Activated CD4-positive, alpha-beta T cell treated with anti-CD3 and anti-CD28 coated beads, Interleukin-2, amount 50 U/mL, for 4 hours (primary cell): ENCODE data around the gene RMND1.
"Not testable (repeated sequence)": the region's sequence is repeated elsewhere in the genome, so short reads cannot be mapped to it uniquely, and the experiment has no call there.

ENCODE experiments used
- DNase-seq, 2 experiments: peaks; one replicate each; pipeline ENCODE4 v3.0.0-alpha.2; 2020

RMND1 gene

GRCh38 chr6:151451417-151451949 is 443 bp downstream of the RMND1 start:
- no peak for DNase-seq

- not testable (repeated sequence) for DNase-seq
Observed at GRCh38 chr6:151450928-151451327, 998 bp downstream of the RMND1 start.

- DNase-seq: no peak
Observed at GRCh38 chr6:151448623-151449022, 3.3 kb downstream of the RMND1 start.

GRCh38 chr6:151447237-151447636 is 4.7 kb downstream of the RMND1 start:
- no peak for DNase-seq

DNA sequence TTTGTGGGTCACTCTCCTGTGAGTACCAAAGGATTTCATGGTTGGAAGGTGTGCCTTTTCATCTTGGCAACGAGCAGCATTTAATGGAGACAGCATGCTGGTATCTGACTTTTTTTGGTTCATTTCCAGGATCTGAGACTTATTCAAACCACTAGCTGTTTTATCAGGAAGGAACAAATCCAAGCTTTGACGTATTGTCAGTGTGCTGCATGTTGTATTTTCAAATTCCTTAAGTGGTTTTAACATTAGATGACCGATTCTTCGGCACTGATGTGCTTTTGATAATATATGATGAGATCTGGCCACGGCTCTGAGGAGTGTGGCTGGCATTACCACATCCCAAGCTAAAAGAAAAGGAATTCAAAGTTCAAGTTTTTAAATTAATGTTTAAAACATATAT is 6.4 kb downstream of the RMND1 start:
- no peak for DNase-seq

DNA sequence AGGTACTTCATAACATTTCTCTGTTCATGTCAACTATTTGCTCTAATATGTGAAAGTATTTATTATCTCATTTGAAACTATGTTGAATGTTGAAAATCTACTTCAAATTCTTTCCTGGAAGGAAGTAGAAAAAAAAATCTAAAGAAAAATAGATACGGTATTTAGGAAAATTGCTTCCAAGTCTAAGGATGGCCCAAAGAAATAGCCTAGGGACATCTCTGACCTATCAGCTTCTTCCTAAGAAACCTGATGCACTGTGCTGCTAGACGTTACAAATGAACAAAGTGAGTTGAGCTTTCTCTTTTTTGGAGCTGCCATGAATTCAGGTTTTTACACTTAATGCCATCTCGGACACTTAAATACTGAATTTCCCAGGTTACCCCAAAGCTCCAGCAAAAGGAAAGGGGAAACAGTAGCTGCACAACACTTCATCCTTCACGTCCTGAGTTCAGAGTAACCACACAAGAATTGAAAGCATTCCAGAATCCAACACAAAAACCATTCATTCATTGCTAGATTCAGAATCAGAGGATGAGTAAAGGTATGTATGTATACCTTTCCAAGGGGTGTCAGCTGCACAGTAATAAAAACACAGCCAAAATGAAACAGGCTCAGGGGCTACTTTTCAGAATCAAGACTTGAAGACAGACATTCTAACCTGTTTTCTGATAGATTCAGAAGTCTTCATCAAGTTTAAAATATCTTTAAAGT is 7.9 kb downstream of the RMND1 start:
- no peak for DNase-seq

GRCh38 chr6:151443454-151443853 is 8.5 kb downstream of the RMND1 start:
- DNase-seq: no peak

DNA sequence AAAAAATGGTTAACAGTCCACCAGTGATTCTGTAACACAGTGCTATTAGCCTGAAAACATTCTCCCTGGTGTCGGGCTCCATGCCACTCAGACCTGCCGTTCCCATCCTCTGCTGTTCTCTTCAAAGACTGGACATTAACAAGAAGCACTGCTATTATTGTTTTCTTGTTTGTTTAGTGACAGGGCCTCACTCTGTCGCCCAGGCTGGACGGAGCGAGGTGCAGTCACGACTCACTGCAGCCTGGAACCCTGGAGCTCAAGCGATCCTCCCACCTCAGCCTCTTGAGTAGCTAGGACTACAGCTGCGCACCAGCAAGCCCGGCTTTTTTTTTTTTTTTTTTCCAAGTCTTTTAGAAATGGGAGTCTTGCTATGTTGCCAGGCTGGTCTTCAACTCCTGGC is 9.6 kb downstream of the RMND1 start:
- DNase-seq: no peak

DNA sequence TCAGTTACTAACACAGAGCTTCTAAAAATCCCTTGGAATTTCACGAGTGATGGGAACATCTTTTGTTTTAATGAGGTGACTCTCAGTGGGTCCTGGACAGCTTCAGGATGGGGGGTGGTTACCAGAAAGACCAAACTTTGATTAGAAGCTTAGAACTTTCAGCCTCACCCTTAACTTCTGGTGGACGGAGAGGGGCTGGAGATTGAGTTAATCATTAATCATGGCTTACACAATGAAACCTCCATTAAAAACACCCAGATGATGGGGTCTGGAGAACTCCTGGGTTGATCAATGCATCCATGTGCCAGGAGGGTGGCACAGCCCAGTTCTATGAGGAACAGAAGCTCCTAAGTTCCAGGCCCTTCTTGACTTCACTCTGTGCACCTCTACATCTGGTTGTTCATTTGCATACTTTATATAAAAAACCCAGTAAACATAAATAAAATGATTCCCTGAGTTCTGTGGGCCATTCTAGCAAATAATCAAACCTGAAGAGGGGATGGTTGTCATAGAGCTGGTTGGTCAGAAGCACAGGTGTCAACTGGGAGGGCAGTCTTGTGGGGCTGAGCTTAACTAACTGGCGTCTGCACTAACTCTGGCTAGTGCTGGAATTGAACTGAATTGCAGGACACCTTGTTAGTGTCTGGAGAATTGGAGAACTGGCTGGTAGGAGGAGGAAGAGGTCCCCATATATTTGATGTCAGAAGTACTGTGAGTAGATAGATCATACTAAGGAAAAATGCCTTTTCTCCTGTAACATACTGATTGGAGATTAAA is 10.3 kb downstream of the RMND1 start:
- no peak for DNase-seq

DNA sequence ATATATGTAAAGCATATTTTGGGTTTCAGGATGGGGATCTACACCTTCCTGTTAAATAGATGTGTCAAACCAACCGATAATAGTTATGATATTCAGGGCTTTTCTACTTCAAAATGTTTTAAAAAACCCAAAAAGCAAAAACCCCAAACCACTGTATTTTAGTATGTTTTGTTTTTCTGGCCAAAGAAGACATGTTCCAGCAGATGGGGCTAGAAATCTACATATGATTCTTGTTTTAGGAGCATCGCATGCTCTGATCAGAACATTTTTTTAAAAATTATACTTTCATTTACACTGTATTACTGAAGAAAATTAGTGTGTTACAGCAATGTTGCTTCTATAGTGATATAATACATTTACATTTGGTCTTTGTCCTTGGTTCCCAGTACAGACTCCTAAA is 11.0 kb downstream of the RMND1 start:
- no peak for DNase-seq

GRCh38 chr6:151440498-151440897 is 11.4 kb downstream of the RMND1 start:
- no peak for DNase-seq

- no peak for DNase-seq
Observed at GRCh38 chr6:151437401-151437800, 14.5 kb downstream of the RMND1 start.

GRCh38 chr6:151436802-151437201 is 15.1 kb downstream of the RMND1 start:
- DNase-seq: no peak

DNA sequence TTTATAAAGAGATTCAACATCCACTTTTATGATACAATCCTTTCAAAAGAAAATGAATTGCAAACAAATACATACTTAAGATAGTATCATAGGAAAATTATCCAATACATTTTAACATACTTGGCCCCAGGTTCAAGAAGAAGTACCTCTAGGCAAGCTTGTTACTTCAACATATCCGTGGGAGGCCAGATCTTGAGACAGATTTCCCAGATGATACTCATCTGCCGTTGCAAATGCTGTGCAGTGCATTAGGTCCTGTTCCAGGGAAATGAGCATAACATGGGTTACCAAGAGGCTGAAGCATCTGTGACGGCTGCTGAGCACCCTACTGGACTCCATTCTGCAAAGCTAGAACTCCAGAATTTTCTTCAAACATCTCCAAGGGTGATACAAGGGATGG is 15.6 kb downstream of the RMND1 start:
- no peak for DNase-seq

DNA sequence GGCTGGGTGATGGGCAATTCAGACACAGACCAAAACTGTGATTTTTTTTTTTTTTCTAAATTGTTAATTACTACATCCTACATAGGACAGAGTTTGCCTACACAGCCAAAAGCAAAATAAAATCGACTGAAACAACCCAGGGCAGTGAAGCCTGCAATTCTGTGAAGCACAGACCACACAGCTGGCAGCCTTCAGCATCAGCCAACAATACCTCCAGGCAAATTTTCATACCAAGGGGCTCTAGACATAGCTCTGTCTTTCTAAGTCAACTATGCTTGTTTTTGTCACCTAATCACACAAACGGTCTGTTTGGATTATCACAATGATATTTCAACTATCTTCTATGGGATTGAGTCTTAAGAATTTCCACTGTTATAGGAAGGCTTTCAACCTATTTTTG is 17.6 kb downstream of the RMND1 start:
- DNase-seq: no peak

- DNase-seq: no peak
Observed at GRCh38 chr6:151432651-151433050, 19.3 kb downstream of the RMND1 start.

DNA sequence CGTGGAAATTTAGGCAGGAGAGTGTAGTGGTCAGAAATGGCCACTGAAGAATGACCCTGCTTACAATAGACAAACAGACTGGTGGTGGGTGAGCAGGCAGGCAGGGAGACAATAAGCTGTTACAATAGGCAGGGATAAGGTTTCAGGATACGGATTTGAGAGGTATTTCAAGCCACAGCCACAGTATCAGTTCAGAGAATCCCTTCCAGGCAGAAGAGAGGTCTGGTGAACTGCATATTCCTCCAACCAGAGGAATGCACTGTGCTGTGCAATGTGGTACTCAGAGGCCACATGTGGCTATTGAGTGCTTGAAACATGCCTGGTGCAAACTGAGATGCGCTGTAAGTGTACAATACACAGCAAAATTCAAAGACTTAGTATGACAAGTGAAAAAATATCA is 20.6 kb downstream of the RMND1 start:
- DNase-seq: no peak

- no peak for DNase-seq
Observed at GRCh38 chr6:151430886-151431285, 21.0 kb downstream of the RMND1 start.

GRCh38 chr6:151428093-151428735 is 23.7 kb downstream of the RMND1 start:
- DNase-seq: no peak

GRCh38 chr6:151425561-151425960 is 26.4 kb downstream of the RMND1 start:
- no peak for DNase-seq

DNA sequence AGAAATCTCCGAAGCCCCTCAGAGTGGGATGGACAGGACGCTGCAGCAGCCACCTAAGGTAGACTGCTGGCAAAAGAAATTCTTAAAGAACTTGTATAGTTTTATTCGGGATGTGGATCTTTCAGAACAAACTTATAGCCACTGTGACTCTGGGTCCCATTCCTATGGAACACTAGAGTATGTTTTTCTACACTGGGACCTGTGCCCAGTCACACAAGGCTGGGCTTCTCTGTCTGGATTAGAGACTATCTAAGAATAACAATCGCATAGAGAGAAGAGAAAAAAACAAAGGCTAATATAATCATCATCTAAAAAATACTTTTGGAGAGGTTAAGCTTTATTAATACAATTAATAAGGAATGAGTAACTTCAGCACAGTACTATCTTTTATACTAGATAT is 28.9 kb downstream of the RMND1 start:
- DNase-seq: no peak

GRCh38 chr6:151417477-151417876 is 34.4 kb downstream of the RMND1 start:
- DNase-seq: no peak

DNA sequence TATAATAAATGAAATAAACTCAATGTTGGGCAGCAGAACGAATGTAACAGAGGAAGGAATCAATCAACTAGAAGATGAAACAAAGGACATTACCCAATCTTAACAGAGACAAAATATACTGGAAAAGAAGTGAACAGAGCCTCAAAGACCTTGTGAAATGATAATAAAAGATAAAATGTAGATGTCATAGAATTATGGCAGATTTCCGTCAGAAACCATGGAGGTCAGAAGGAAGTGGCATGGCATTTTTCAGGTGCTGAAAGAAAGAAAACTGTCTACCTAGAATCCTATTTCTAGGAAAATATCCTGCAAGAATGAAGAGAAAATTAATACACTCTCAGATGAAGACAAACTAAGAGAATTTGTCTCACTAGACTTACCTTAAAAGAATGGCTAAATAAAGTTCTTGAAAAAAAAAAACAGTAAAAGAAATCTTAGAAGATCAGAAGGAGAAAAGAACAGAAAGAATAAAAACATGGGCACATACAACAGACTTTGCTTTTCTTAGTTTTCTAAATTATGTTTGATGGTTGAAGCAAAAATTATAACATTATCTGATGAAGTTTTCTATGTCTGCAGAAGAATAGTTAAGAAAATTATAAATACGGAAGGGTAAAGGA is 37.2 kb downstream of the RMND1 start:
- DNase-seq: no peak
